Thoracic aorta (tissue), 2 donors: Measurements from ENCODE around the gene FAM227B. TPM values are rescaled to one million over a fixed set of nuclear protein-coding genes. Genes with fewer than 3 reads are reported as not detected.

Experiments used
- ATAC-seq: fragments of 150-250 bp; one replicate; pipeline ENCODE4 v1.8.0; 2017; ENCODE audit warnings: low read depth; ENCODE audit not compliant: insufficient number of reproducible peaks, low FRiP score
- DNase-seq: peaks from one replicate; pipeline ENCODE4 v3.0.0-alpha.2; 2020; ENCODE audit warnings: low spot score
- H3K27ac ChIP-seq, 2 donors: fragments of 200-600 bp; sonication (generic); 1 replicate in 1 of 2; 2 replicates in 1 of 2; pipeline ENCODE4 v1.5.1; 2016; ENCODE audit warnings: mild to moderate bottlenecking in 2 of 2, moderate library complexity in 2 of 2
- H3K27me3 ChIP-seq: fragments of 200-600 bp; sonication (generic); replicated peaks from 2 replicates; pipeline ENCODE4 v1.6.0; 2016; ENCODE audit warnings: mild to moderate bottlenecking; ENCODE audit not compliant: insufficient read depth
- H3K36me3 ChIP-seq: fragments of 200-600 bp; sonication (generic); one replicate; pipeline ENCODE4 v1.5.1; 2016
- H3K4me1 ChIP-seq, 2 donors: fragments of 200-600 bp; sonication (generic); 1 replicate in 1 of 2; 2 replicates in 1 of 2; pipeline versions ENCODE4 v1.5.1 to v1.6.0; 2016; ENCODE audit warnings: low read depth in 2 of 2, mild to moderate bottlenecking in 1 of 2; ENCODE audit not compliant: control insufficient read depth in 1 of 2
- H3K4me3 ChIP-seq: fragments of 200-600 bp; sonication (generic); 2 replicates; pipeline ENCODE4 v1.5.1; 2016; ENCODE audit warnings: mild to moderate bottlenecking
- H3K9me3 ChIP-seq: fragments of 200-600 bp; sonication (generic); 2 replicates; pipeline ENCODE4 v1.5.1; 2016
- total RNA-seq, 2 donors: library from RNA; depleted of rRNA; stranded (reverse); fragments of >200 nt; gene quantifications; one replicate each; pipeline versions ENCODE4 v1.1.0 to v1.2.3, GENCODE V29; 2016
- TF ChIP-seq, protein P1 (sequence below): fragments of 200-600 bp; sonication (generic); IDR thresholded peaks from one replicate; pipeline ENCODE4 v1.5.1; 2019; ENCODE audit warnings: antibody characterized with exemption

Gene FAM227B
- total RNA-seq, 2 donors from 2014 or later: 3.2 to 15.2 TPM

DNA sequence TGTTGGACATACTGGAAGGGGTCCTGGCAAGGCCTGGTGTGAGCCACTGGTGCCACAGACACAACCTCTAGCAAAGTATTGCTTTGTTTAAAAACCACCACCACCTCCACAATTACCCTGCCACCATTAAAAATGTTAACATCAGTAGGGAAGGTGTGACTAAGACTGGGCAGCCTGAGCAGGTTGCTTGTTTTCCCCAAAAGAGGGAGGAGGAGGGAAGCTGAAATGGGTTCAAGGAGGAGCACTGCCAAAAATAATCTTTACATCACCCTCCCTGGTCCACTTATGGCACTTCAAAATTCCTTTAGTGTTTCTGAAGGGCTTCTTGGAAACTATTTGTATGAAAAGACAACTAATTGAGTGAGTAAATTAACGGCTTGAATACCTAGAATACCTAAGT lies 297.4 kb downstream of the FAM227B start:
- H3K4me1 ChIP-seq: no peaks in the 10 kb centered on the region
- TF ChIP-seq, protein P1, sequence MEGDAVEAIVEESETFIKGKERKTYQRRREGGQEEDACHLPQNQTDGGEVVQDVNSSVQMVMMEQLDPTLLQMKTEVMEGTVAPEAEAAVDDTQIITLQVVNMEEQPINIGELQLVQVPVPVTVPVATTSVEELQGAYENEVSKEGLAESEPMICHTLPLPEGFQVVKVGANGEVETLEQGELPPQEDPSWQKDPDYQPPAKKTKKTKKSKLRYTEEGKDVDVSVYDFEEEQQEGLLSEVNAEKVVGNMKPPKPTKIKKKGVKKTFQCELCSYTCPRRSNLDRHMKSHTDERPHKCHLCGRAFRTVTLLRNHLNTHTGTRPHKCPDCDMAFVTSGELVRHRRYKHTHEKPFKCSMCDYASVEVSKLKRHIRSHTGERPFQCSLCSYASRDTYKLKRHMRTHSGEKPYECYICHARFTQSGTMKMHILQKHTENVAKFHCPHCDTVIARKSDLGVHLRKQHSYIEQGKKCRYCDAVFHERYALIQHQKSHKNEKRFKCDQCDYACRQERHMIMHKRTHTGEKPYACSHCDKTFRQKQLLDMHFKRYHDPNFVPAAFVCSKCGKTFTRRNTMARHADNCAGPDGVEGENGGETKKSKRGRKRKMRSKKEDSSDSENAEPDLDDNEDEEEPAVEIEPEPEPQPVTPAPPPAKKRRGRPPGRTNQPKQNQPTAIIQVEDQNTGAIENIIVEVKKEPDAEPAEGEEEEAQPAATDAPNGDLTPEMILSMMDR: no peak
- ATAC-seq: no peak
- no peaks in the 10 kb centered on the region for H3K9me3 ChIP-seq
- H3K36me3 ChIP-seq: peaks cover 9% of the 10 kb centered on the region
- H3K4me3 ChIP-seq: no peak overlapping the region
- no peak for DNase-seq
- no peaks in the 10 kb centered on the region for H3K27me3 ChIP-seq
- no peak overlapping the region for H3K27ac ChIP-seq

DNA sequence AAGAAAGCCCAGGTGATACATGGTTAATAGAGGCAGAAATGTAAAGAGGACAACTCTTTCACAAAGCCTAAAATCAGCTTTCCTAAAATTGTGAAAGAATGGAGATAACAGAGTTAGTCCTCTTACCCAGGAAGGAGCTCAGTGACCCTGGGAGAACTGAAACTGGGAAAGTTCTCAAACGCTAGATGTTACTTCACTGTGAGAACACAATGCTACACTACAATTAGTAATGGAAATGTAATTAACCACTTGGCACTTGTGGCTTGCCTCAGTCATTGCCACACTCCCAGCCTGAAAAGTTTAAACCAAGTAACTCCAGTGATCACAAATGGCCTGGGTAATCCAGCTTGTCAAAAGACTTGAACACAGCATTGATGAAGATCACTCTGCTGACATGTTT lies 300.3 kb downstream of the FAM227B start:
- H3K27me3 ChIP-seq: no peaks in the 10 kb centered on the region
- H3K36me3 ChIP-seq: peaks cover 9% of the 10 kb centered on the region
- no peaks in the 10 kb centered on the region for H3K9me3 ChIP-seq
- no peaks in the 10 kb centered on the region for H3K4me1 ChIP-seq
- no peak overlapping the region for H3K27ac ChIP-seq
- TF ChIP-seq, protein P1: no peak
- H3K4me3 ChIP-seq: no peak overlapping the region
- no peak for DNase-seq
- ATAC-seq: no peak

DNA sequence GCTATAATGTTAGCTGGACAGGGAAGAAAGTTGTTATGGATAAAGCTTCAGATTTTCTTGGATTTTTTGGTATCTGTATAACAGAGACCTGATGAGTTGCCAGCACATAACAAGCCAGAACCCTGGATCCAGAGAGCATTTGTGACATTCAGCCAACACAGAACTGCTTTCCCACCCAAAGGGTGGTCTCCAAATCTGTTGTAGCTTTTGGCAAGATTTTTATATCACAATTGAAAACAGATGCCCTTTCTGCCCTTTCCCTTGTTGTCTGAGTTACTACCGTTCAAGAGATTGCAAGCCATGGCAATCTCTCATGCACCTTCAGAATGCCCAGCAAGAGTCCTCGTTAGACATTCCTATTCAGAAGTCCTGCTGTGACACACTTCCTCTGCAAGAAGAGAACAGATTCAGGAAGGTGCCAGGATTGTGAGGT lies 305.2 kb downstream of the FAM227B start:
- Histone ChIP-seq H3K4me3 (no peak overlapping the region), H3K27me3 (no peaks in the 10 kb centered on the region), H3K27ac (no peak overlapping the region), H3K36me3 (peaks cover under 1% of the 10 kb centered on the region), H3K4me1 (peaks cover 0 to 8% of the 10 kb centered on the region in 2 donors), H3K9me3 (no peaks in the 10 kb centered on the region)
- TF ChIP-seq, protein P1: no peak
- no peak for DNase-seq
- ATAC-seq: no peak

DNA sequence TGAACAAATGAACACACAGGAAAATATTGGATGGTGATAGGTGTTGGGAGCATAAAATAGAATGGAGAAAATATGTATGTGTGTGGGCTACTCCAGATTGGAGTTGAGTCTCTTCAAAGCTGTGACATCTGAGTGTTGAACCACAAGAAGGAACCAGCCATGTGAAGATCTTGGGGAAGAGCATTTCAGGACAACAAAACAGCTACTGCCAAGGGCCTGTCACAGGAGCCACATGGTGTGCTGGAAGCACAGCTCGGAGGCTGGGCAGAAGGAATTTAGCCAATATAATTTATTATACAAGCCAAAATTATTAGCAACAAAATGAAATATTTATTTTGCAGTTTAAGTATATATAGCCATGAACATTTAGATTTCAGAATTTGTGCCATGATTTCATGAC lies 305.9 kb downstream of the FAM227B start:
- ATAC-seq (no peak), DNase-seq (no peak)
- no peaks in the 10 kb centered on the region for H3K36me3 ChIP-seq
- peaks cover 0 to 8% of the 10 kb centered on the region in 2 donors for H3K4me1 ChIP-seq
- H3K27me3 ChIP-seq: no peaks in the 10 kb centered on the region
- H3K9me3 ChIP-seq: no peaks in the 10 kb centered on the region
- H3K27ac ChIP-seq: no peak overlapping the region
- H3K4me3 ChIP-seq: no peak overlapping the region
- TF ChIP-seq, protein P1: no peak

DNA sequence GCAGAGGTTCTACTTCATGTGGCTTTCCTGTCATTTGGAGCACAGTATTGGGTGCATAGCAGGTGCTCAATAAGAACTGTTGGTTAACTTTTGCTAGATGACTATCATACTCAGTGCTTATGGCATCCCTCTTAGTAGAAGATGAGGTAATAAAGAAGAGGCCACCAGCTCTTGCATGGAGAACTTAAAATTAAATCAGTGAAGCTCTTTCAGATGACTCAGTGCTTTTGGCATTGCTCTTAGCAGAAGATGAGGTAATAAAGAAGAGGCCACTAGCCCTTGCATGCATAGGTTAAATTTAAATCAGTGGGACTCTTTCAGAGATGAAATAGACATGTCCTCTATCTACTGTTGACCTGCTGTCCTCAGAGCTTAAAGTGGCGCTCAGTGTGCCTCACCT lies 307.0 kb downstream of the FAM227B start:
- H3K4me1 ChIP-seq: peaks cover 0 to 8% of the 10 kb centered on the region in 2 donors
- no peak for ATAC-seq

More for the DNA sequence above, 307.0 kb downstream of the FAM227B start:
- no peaks in the 10 kb centered on the region for H3K9me3 ChIP-seq
- no peak for DNase-seq
- H3K4me3 ChIP-seq: no peak overlapping the region
- H3K36me3 ChIP-seq: no peaks in the 10 kb centered on the region
- TF ChIP-seq, protein P1: no peak
- H3K27ac ChIP-seq: no peak overlapping the region
- no peaks in the 10 kb centered on the region for H3K27me3 ChIP-seq
